ENCODE measurements around the gene EDA.
"Not testable (repeated sequence)": the region's sequence is repeated elsewhere in the genome, so short reads cannot be mapped to it uniquely, and the experiment has no call there.

The EDA gene

DNA sequence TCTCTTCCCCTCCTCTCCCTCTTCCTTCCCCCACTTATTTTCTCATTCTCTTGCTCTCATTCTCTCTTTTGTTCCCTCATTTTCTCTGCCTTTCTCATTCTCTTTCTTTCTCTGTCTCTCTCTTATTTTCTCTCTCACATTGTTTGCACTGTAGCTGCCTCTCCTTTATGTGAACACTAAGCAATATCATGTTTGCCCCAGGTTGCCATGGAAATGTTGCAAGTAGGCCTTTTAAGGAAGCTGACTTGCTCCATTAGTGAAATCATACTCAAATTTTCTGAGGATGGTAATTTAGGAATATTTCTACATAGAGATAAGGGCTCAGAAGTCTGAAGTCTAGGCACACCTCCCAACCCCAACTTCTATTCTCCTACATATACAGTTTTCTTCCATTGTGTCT is 130.1 kb downstream of the EDA start:
- DNase-seq (ENCODE audit: low read depth in 2 of 2), result no peak

DNA sequence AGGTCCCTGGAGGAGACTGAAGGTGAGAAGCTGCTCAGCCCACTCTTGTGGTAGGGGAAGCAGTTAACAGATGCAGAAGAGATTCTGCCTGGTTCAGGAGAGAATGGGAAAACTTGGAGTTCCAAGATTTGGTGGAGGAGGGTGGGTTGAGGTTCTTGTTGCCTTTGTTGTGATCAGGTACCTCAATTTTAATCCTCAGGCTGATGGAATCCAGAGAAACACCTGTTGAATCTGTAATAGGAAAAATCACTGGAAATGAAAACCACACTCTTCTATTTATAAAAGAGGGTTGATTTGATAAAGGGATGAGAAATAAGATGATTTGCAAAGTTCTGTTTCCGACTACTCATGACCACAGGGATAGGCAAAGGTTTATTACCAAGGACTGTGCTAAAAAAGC is 132.1 kb downstream of the EDA start:
- DNase-seq (ENCODE audit: low read depth in 2 of 2), result no peak

DNA sequence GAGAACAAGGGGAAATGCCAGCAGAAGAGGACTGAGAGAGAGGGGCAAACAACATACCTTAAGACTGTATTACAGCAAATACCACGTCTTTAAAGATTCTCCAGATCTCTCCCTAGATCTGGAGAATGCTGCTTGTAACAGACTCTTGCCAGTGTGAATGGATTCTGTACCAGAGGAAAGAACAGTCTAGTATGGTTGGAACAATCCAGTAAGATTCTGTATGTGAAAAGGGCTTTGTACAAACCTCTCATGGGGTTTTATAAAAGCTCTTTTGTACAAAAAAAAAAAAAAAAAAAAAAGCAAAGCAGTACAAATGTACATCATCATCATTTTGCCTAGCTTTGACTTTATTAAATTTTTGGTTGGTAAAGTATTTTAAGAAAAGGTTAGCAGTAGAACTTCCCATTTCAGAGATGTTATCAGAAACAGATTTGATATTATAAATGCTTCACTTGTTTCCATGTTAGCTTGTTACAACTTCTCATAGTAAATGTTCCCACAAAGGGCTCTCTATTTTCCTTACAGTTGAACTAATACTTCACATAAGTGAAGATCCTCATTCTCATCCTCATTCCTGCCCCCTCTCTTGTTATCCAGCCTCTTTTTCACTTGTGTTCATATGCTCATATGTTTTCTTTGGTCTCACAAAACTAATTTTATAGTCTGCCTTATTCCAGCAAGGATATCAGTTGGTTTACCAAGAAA is 144.2 kb downstream of the EDA start:
- DNase-seq (ENCODE audit: low read depth in 2 of 2), result no peak

DNA sequence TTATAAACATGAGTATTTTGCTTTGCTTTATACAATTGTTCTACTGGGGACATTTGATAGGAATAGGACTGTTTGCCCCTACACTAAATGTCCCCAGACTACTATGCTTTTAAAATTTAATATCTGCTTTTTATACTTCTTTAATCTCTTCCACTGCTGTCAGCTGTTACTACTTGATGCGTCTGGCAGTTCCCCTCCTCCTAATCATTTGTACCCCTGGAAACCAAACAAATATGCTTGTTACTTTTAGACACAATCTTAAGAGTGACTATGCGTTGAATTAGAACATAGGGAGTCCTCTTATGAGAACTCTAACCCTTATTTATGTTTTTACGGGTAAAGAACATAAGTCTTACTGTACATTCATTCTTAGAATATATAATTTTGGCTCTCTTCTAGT is 145.7 kb downstream of the EDA start:
- no peak for DNase-seq (ENCODE audit: low read depth in 2 of 2)

DNA sequence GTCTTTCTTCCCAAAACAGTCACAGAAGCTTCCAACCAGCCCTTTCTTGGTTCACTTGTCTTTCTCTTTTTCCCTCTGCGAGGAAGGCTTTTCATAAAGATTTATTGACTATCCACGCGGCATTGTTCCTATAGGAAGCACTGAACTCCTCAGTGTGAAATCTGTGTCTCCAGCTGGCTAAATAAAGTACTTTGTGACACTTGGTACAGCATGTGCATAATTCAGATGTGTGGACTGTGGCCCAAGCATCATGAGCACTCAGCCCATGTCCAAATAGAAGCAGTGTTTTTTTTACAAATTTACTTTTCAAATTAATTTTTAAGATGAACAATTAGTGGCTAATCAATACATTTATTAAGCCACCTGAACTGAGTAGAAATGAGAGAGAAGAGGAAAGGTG is 146.4 kb downstream of the EDA start:
- no peak for DNase-seq (ENCODE audit: low read depth in 2 of 2)

DNA sequence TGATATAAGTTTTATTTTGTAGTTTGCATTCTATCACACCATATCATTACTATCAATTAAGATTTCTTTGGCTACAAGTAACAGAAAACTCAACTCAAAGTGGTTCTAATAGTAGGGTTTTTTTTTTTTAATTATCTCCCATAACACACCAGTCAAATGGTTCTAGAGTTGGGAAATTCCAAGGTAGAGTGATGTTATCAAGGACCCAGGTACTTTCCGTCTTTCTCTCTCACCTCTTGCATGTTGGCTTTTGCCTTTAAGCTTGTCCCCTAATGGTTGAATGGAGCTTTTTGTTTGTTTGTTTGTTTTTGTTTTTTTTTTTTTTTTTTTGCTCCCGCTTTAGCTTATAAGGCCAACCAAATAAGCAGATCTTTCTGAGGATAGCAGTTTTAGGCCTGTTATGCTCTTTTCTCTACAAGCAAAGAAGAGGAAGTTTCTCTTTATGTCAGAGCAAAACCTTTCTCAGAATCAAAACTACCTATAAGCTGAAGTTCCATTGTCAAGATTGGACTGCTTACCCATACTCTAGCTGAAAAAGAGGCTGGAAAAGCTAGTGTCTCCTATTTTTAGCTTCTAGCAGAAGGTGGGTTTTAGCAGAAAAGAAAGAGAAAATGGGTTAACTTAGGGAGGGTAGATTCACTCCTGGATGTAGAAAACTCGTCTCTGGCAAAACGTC is 177.5 kb downstream of the EDA start:
- no peak for DNase-seq (ENCODE audit: low read depth in 2 of 2)

DNA sequence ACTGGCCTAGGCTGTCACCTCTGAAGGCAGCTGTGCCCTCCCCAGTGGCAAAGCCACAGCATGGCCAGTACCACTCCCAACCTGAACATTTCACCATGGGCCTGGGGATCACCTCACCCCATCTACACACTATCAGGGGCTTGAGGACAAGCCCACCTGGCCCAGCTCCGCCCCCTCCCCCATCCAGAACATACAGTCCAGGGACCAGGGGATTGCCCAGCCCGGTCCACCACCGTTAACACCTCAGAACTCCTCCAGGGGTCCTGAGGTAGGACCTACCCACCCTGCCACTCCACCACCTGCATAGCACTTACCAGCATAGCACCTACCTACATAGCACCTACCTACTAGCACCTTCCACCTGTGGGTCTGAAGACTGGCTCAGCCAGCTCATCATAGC is 179.8 kb downstream of the EDA start:
- no peak for DNase-seq (ENCODE audit: low read depth in 2 of 2)

DNA sequence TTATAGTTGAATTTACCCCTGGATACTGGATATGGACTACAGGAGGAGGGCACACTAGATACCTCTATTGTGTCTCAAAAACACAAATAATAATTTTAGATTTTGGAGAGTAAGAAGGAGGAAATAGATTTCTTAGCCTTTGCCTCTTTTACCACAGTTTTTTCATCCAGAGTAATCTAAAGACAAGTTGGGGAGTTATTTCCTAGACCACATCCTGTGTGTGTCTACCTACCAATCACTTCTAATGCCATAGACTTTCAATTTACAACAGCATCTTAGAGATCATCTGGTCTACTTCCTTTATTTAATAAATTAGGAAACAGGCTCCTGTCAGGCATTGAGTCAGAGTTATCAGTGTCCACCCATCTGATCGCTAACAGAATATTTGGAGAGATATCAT is 191.5 kb downstream of the EDA start:
- no peak for DNase-seq (ENCODE audit: low read depth in 2 of 2)

DNA sequence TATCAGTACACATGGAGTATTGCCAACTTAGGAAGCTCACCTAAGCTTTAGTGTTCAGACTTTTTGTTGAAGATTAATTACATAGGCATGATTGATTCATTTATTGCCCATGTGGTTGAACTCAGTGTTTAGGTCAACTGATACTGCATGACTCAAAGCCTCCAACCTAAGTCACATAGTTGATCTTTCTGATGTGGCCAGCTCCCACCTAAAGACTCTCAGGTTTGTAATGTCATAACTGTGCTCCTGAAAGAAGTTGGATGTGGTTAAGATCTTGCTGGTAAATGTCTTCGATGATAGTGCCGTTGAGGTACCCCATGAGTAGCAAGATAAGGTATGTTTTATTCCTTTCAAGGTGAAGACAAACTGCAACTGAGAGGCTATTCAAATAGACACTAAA is 192.5 kb downstream of the EDA start:
- DNase-seq (ENCODE audit: low read depth in 2 of 2), result no peak

DNA sequence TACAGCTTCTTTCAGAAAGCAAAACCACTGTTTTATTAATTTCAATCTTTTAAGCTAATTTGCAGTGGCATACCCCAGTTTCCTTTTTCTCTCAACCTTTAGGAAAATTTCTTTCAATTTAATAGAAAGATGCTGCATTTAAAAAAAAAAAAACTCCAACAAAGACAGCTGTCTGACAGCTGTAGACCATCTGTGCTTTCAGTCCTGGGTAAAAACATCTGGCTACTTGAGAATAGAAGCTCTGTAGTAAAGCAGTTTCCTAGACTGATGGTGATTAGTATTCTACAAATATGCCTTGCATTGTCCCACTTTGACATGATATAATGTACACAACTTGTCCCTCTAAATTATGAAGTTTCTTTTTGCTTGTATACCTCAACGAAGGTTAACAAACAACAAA is 197.8 kb downstream of the EDA start:
- DNase-seq (ENCODE audit: low read depth in 2 of 2), result no peak

DNA sequence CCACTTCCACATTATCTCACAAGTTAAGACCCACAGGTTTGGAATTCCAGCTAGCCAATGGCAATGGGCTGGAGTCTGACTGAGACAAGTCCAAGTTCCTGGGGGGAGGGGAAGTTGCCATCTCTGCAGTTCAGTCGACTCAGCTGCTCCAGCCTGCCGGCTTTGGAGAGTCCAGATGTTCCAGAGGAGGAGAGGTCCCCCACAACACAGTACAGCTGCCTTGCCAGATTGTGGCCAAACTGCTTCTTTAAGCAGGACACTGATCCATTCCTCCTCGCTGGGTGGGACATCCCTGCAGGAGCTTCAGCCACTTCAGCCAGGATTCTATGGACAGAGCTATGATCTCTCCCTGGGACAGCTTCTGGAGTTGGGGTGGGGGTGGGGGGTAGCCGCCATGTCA is 199.2 kb downstream of the EDA start:
- DNase-seq (ENCODE audit: low read depth in 2 of 2), result no peak

DNA sequence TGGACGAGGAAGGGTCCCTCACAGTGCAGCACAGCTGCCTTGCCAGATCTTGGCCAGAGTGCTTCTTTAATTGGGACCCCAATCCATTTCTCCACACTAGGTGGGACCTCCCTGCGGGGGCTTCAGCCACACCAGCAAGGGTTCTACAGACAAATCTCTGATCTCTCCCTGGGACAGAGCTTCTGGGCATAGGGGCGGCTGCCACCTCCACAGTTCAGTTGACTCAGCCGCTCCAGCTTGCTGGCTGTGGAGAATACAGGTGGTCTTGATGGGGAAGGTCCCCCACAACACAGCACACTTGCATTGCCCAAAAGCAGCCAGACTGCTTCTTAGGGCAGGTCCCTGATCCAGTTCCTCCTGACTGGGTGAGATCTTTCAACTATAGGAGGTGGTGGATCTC is 199.6 kb downstream of the EDA start:
- no peak for DNase-seq (ENCODE audit: low read depth in 2 of 2)

DNA sequence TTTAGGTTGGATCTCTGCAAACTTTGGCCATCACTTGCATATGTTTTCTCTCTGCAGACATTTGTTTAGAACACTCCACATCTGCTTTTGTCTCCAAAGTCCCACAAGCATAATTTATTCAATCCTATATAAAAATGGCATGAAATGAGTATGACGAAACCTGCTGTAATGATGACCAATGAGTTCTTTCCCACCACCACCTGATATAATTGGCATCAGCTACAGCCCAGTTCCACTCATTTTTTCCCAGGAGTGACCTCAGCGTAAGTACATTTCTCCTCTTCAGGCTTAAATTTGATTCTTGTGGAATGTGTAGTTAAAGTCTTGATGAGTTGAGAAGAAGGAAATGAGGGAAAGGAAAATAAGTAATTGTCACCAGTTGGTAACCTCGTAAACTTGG is 228.7 kb downstream of the EDA start:
- no peak for DNase-seq (ENCODE audit: low read depth in 2 of 2)

DNA sequence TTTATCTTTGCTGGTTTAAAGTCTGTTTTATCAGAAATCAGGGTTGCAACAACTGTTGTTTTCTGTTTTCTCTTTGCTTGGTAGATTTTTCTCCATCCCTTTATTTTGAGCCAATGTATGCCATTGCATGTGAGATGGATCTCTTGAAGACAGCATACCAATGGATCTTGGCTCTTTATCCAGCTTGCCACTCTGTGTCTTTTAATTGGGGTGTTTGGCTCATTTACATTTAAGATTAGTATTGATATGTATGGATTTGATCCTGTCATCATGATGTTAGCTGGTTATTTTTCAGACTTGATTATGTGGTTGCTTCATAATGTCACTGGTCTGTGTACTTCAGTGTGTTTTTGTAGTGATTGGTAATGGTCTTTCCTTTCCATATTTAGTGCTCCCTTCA is 244.1 kb downstream of the EDA start:
- DNase-seq (ENCODE audit: low read depth in 2 of 2), result not testable (repeated sequence)

DNA sequence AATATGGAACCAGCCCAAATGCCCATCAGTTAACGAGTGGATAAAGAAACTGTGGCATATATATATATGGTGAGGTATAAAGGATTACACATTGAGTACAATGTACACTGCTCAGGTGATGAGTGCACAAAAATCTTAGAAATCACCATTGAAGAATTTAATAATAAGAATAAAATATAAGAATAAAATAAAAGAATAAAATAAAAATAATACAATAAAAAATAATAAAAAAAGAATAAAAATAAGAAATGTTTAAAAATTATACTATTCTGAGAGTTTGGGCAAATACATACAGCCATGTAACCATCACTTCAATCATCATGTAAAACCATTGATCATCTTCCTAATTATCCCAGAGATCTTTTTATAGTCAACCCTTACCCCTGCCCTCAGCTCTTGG is 260.3 kb downstream of the EDA start:
- DNase-seq (ENCODE audit: low read depth in 2 of 2), result no peak

DNA sequence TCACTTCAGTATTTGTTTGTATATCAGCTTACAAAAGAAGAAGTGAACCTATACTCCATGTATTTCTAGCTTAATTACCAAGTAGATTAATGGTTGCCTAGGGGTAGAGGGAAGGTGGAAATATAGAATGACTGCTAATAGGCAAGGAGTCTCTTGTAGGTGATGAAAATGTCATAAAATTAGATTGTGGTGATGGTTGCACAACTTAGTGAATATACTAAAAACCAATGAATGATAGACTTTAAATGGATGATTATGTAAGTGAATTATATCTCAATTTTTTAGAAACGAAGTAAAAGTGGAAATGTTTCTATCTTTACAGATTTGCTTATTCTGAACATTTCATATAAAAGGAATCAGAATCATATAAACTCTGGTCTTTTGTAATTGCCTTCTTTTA is 268.3 kb downstream of the EDA start:
- no peak for DNase-seq (ENCODE audit: low read depth in 2 of 2)

DNA sequence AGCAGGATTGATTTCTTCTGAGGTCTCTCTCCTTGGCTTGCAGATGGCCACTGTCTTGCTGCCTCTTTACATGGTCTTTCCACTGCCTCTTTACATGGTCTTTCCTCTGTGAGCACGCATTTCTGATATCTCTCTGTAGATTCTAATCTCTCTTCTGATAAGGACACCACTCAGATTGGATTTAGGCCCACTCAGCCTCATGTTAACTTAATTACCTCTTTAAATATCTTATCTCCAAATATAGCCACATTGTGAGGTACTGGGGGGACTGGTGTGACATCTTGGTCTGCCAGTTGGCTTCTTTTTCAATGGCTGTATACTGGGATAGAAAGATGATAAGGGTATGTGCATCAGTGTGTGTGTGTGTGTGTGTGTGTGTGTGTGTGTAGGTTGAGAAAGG is 280.1 kb downstream of the EDA start:
- DNase-seq (ENCODE audit: low read depth in 2 of 2), result no peak

DNA sequence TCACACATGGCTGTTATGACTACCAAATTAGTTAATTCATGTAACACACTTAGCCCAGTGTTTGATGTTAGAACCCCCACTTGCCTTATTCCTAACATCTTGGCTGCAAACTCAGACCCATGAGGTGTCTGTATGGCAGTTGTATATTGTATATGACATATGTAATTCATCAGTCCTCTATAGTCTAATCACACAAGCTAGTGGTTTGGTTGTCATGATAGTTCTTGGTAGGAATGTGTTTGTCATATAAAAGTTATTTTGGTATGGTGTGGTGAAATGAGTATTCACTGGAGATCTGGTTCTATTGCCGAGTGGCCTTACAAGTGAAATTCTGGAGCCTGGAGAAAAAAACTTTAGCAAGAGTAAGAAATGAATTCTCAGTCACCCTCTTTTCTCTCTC is 284.6 kb downstream of the EDA start:
- peak; percentile 17 to 18 for DNase-seq (ENCODE audit: low read depth in 2 of 2)

DNA sequence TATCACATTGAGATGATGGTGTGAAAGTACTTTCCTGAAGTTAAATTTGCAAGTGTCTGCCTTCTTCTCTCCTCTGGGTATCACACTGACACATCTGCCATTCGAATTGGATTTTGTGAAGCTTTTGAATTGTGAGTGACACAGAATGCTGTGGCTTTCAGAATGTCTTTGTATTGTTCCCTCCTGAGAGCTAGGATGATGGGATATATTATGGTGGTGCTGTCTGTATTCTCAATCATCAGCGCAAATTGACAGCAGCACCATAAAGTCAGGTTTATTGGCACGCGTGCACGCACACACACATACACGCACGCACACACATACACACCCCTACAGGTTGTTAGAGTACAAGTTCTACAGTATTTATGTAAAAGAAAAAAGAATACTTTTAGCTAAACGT is 290.5 kb downstream of the EDA start:
- DNase-seq (ENCODE audit: low read depth in 2 of 2), result no peak

DNA sequence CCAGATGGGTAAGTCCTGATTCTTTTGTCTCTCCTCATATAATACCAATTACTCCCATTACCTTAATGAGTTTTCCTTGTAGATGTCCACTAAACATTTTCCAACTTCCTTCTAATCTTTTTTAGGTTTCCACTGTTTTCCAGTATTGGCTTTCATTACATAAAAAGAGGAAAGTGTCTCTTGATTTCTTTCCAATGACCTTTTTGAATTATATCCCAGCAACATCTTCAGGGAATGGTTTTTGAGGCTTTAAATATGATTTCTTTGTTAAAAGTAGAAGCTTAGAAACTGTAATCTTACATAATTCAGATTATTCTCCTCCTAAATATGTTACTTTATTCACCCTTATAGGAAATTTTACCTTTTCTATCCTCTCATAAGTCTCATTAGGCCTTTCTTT is 298.9 kb downstream of the EDA start:
- DNase-seq (ENCODE audit: low read depth in 2 of 2), result no peak

DNA sequence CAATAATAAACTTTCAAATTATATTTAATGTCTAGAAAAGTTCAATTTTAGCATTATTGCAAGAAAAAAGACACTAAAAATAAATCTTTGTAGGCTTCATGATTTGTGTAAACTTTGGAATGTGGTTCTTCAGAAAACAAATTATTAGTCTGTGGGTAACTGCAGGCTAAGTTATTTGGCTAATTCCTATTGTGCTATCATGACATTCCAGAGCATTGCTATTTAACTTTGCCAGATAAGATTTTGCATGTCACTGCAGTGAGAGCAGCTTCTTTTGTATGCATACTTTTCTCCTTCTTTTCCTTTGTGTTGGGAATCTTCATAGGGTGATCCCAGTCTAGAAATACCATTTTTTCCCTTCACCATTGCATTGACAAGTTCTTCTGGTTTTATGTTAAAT is 303.8 kb downstream of the EDA start:
- DNase-seq (ENCODE audit: low read depth in 2 of 2), result no peak

DNA sequence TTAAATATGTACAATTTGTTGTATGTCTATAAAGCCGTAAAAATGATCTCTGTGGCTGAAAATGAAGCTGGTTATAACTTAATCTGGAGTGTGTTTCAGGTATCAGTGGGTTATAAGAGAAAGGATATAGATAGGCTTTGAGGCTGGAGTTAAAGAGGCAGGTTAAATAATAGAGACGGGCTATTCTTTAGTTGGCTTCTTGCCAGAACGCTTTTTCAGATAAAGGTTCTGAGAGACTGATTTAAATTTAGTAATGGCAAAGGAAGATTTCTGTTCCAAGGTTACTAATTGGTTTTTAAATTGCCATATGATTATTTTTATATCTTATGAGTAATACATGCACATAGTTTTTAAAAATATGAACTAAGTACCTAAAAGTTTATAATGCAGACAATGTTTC is 316.4 kb downstream of the EDA start:
- no peak for DNase-seq (ENCODE audit: low read depth in 2 of 2)

DNA sequence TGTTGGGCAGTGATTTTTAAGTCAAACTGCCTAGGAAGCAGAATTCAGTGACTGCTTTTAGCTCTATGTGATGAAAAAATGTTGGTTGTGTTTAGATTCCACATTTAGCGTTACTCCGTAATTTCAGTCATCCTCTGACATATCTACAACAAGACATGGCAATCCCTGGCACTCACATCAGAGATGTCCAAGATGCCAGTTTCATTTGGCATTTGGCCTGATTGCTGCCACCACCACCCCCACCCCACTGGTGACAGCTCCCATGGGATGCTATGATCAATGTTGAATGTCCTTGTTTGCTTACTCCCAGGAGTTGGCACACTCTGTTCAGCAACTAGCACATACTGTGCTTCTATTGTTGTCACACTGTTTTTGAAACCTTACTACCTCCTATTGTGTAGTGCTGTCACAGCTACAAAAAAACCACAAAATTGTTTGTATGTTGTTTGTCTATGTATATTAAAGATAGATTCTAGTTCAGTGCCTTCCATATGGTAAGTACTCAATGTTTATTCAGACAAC is 332.4 kb downstream of the EDA start:
- DNase-seq (ENCODE audit: low read depth in 2 of 2), result no peak

DNA sequence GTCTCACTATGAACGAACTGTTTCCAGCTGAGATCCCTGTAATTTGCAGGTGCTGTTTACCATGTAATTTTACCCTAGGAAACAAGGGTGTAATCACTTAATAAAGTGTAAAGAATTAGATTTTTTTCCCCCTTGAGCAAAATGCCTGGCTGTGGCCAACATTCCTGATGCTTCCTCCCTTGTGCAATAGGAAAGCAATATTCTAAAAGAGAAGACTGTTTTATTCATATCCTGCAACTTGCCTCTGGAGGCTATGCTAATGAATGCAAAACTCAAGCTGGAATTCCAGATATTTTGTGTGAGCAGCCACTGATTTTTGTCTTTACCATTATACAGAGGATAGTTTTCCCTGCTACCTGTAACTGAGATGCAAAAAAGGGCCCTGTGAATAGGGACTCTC is 335.8 kb downstream of the EDA start:
- no peak for DNase-seq (ENCODE audit: low read depth in 2 of 2)

Data from fibroblast of skin of left biceps (primary cell).